Measurements from ENCODE around the gene BTBD17. TPM values are rescaled to one million over a fixed set of nuclear protein-coding genes. Genes with fewer than 3 reads are reported as not detected.

BTBD17 gene
- total and polyA plus RNA-seq, 10 of the 15 experiments (the other 5 are each of a cell fraction or from before 2014, with no cell fraction given) = not detected

DNA sequence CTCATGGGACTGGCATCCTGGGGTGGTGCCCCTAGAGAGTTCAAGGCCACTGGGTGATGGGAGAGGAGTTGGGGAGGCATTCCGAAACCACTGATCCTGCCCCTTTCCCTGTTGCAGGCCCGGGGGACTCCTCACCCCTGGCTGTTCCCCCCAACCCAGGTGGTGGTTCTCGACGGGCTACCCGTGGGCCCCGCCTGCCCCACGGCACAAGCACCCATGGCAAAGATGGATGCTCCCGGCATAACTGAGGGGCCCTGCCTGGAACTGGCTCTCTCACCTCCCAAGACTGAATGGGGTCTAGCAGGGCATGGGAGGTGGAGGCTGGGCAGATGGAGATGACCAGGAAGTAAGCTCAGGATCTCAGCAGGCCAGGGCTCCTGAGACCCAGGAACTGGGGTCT is 6.6 kb downstream of the BTBD17 start (continued):
- TF ChIP-seq JUND (IDR thresholded peaks at IDR 0.05; ENCODE audit: low read depth, low read length) = no peak
- TF ChIP-seq MXI1 (IDR thresholded peaks at IDR 0.05; ENCODE audit: low read depth, low read length) = no peak
- TF ChIP-seq POU2F2 (IDR thresholded peaks at IDR 0.05; ENCODE audit: borderline replicate concordance, low read depth, low read length) = no peak

- no peak overlapping the region for H3K4me2 ChIP-seq (ENCODE audit: control insufficient read depth, insufficient read depth)
- peak; percentile 22; the same call in 2 of the 3 replicates for ATAC-seq
- no TSS peak for BruUV-seq (replicated peaks)
- no peaks in the 10 kb centered on the region for H3K4me1 ChIP-seq (ENCODE audit: control insufficient read depth, insufficient read depth, low read length)
- no peak overlapping the region for H3K9ac ChIP-seq (ENCODE audit: control insufficient read depth, insufficient read depth, low read length)
- intact Hi-C loops (cut with micrococcal nuclease; ENCODE audit: unreplicated experiment) (loop anchor here (2.0 kb wide), 1 partner anchor 54 kb away; no protein-coding TSS in a partner anchor), in situ Hi-C loops (cut with MboI) (no loop called here)
- ChIA-PET SMC1A (ENCODE audit: uncharacterized antibody, unreplicated experiment) (no interaction called here), POLR2A (no interaction called here), RAD21 (ENCODE audit: unreplicated experiment) (no interaction called here), CTCF (interaction anchor here (1.2 to 1.7 kb wide), 3 partner anchors 50 to 70 kb away, joined by 3 to 4 read pairs (median 3); no protein-coding TSS in a partner anchor)
- no peak overlapping the region for H3K4me3 ChIP-seq
- H3K9me3 ChIP-seq (replicated peaks; ENCODE audit: control insufficient read depth, insufficient read depth, low read length) = no peaks in the 10 kb centered on the region
- H4K20me1 ChIP-seq (ENCODE audit: control insufficient read depth, insufficient read depth) = no peaks in the 10 kb centered on the region
- H2AFZ ChIP-seq (ENCODE audit: control insufficient read depth, low read depth, low read length) = no peak overlapping the region
- WGBS (ENCODE audit: insufficient coverage, insufficient replicate concordance, low lambda C conversion rate, missing lambda C conversion rate) = 43% methylated on average over 10 of the region's 10 CpGs
- no peak overlapping the region for H3K27ac ChIP-seq (ENCODE audit: control insufficient read depth, insufficient read depth)
- FAIRE-seq = no peak
- peaks cover 3 to 8% of the 10 kb centered on the region in 2 experiments; a peak in 3 of 4 replicates for H3K27me3 ChIP-seq (replicated peaks in 1 of 2; ENCODE audit: control insufficient read depth in 2 of 2, insufficient read depth in 2 of 2, low read length in 1 of 2)
- no peaks in the 10 kb centered on the region for H3K79me2 ChIP-seq (ENCODE audit: control insufficient read depth, insufficient read depth, low read length)
- no peak for DNase-seq (ENCODE audit: low read depth, low spot score)
- H3K36me3 ChIP-seq (ENCODE audit: control insufficient read depth in 2 of 2, insufficient read depth in 2 of 2, low read length in 1 of 2) = no peaks in the 10 kb centered on the region
- no peak for TF ChIP-seq RELA (IDR thresholded peaks at IDR 0.05; ENCODE audit: borderline replicate concordance, partially characterized antibody)
- no peak for TF ChIP-seq BACH1 (IDR thresholded peaks at IDR 0.05; ENCODE audit: borderline replicate concordance)
- TF ChIP-seq, protein P1, sequence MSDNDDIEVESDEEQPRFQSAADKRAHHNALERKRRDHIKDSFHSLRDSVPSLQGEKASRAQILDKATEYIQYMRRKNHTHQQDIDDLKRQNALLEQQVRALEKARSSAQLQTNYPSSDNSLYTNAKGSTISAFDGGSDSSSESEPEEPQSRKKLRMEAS (IDR thresholded peaks at IDR 0.05; ENCODE audit: low read depth, low read length) = no peak
- no peak for TF ChIP-seq ZNF274 (IDR thresholded peaks at IDR 0.05; ENCODE audit: insufficient read depth, insufficient read length)
- TF ChIP-seq SKIL (IDR thresholded peaks at IDR 0.05; ENCODE audit: low read depth, poor library complexity, severe bottlenecking) = no peak
- no peak for TF ChIP-seq SMC3 (IDR thresholded peaks at IDR 0.05; ENCODE audit: borderline replicate concordance, low read length)
- no peak for TF ChIP-seq EZH2 (IDR thresholded peaks at IDR 0.05; ENCODE audit: borderline replicate concordance, control insufficient read depth, low read depth, low read length)
- TF ChIP-seq POU2F2 (IDR thresholded peaks at IDR 0.05; ENCODE audit: borderline replicate concordance, low read depth, low read length) = no peak
- TF ChIP-seq MTA2 (IDR thresholded peaks at IDR 0.05; ENCODE audit: low read depth) = no peak
- no peak for TF ChIP-seq PML (IDR thresholded peaks at IDR 0.05; ENCODE audit: low read length)
- TF ChIP-seq, protein P2, sequence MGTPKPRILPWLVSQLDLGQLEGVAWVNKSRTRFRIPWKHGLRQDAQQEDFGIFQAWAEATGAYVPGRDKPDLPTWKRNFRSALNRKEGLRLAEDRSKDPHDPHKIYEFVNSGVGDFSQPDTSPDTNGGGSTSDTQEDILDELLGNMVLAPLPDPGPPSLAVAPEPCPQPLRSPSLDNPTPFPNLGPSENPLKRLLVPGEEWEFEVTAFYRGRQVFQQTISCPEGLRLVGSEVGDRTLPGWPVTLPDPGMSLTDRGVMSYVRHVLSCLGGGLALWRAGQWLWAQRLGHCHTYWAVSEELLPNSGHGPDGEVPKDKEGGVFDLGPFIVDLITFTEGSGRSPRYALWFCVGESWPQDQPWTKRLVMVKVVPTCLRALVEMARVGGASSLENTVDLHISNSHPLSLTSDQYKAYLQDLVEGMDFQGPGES (IDR thresholded peaks at IDR 0.05) = no peak
- TF ChIP-seq RUNX3 (IDR thresholded peaks at IDR 0.05; ENCODE audit: low read length) = no peak
- no peak for TF ChIP-seq WRNIP1 (IDR thresholded peaks at IDR 0.05; ENCODE audit: borderline replicate concordance, low read depth, low read length)
- TF ChIP-seq HDAC6 (IDR thresholded peaks at IDR 0.05; ENCODE audit: unreplicated experiment) = no peak
- no peak for TF ChIP-seq RB1 (IDR thresholded peaks at IDR 0.05; ENCODE audit: borderline replicate concordance)
- no peak for TF ChIP-seq MTA3 (IDR thresholded peaks at IDR 0.05; ENCODE audit: borderline replicate concordance, low read length)
- no peak for TF ChIP-seq PAX8 (IDR thresholded peaks at IDR 0.05)
Observed at GRCh38 chr17:74354561-74354960, 7.1 kb downstream of the BTBD17 start.

Measured in GM12878 (cell line).